ENCODE data around the gene AKAP17A. TPM values are rescaled to one million over a fixed set of nuclear protein-coding genes. Genes with fewer than 3 reads are reported as not detected.

The AKAP17A gene
- total RNA-seq, 1 donor, result 9.5 TPM

DNA sequence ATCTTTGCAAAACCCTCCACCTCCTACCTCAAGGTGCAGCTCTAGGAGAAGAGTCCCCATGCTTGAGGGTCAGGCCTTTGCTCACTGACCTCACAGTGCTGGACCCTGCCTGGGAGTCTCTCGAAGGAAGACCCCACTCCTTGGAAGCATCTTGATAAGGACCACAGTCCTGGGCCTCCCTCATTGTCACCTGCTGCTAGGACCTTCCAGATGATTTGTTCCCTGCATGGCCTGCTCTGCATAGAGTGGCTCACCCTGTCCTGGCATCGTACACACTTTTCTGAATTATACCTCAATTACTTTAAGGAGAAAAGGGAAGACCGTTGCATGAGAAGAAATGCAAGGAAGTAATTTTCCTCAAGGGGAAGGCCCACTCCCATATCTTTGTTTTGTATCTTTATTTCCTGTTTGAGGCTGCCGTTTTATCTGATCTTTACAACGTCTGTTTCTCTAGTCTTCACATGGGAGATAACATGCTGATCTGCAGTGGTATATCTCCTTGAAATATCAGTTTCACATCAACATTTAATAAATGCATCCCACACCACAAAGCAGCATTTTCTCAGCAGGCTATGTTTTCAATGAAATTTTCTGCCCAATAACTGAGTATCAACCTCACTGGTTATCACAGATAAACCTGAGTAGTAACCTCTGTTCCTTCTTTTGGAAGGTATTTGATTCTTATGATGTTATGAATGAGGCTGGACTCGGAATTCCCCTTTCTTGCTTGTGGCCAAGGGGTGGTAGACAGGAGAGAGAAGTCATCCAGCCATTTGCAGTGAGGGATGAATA lies 15.0 kb upstream of the AKAP17A start:
- H3K4me3 ChIP-seq (ENCODE audit: low read depth, low read length), result no peak overlapping the region
- TF ChIP-seq CTCF (IDR thresholded peaks at IDR 0.05; ENCODE audit: insufficient read depth, low read length), result no peak
- no peak for DNase-seq (ENCODE audit: low read depth)

GRCh38 chrX:1577845-1578244 lies 13.6 kb upstream of the AKAP17A start:
- no peak for DNase-seq (ENCODE audit: low read depth)
- no peak for TF ChIP-seq CTCF (IDR thresholded peaks at IDR 0.05; ENCODE audit: insufficient read depth, low read length)
- no peak overlapping the region for H3K4me3 ChIP-seq (ENCODE audit: low read depth, low read length)

- no peak for DNase-seq (ENCODE audit: low read depth)
- H3K4me3 ChIP-seq (ENCODE audit: low read depth, low read length), result no peak overlapping the region
- no peak for TF ChIP-seq CTCF (IDR thresholded peaks at IDR 0.05; ENCODE audit: insufficient read depth, low read length)
Observed at GRCh38 chrX:1578511-1579173, 12.8 kb upstream of the AKAP17A start.

DNA sequence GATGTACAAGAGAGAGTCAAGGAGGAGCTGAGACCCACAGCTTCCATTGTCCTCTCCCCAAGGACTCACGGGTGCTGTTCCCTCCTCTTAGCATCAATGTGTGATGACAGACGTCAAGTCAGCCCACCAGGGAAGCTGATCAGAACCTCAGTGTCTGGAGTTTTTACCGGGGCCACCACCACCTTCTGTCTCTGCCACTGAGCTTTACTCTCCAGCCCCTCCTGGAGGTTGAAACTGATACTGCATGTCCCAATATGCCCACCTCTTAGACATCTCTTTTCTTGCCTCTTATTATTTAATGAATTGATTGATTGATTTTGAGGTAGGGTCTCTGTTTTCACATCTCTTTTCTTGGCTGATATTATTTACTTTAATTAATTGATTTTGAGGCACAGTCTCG lies 10.3 kb upstream of the AKAP17A start:
- DNase-seq (ENCODE audit: low read depth), result no peak
- TF ChIP-seq CTCF (IDR thresholded peaks at IDR 0.05; ENCODE audit: insufficient read depth, low read length), result peak; percentile 57
- H3K4me3 ChIP-seq (ENCODE audit: low read depth, low read length), result no peak overlapping the region

- H3K4me3 ChIP-seq (ENCODE audit: low read depth, low read length), result no peak overlapping the region
- no peak for DNase-seq (ENCODE audit: low read depth)
- no peak for TF ChIP-seq CTCF (IDR thresholded peaks at IDR 0.05; ENCODE audit: insufficient read depth, low read length)
Observed at GRCh38 chrX:1582686-1583437, 8.5 kb upstream of the AKAP17A start.

DNA sequence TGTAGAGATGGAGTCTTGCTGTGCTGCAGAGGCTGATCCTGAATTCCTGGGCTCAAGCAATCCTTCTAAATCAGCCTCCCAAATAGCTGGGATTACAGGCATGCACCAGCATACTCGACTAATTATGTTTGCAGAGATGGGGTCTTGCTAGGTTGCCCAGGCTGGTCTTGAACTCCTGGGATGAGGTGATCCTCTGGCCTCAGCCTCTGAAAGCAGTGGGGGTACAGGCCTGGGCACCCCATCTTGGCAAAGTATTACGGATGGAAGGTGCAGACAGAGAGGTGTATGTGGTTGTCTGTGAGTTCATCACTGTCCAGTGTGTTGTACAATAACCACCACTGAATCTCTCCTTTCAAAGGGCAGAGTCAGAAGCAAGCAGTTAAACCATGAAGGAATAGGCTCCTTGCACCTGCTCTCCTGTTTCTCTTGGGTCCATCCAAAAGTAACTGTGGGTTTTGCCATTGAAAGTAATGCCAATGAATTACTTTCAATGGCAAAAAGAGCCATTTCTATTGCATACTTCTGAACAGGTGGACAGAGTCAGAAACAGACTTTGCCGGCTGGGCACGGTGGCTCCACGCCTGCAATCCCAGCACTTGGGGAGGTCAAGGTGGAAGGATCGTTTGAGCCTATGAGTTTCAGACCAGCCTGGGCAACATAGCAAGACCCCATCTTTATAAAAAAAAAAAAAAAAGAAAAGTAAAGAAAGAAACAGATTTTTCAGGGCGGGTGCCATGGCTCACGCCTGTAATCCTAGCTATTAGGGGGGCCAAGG lies 7.0 kb upstream of the AKAP17A start:
- no peak overlapping the region for H3K4me3 ChIP-seq (ENCODE audit: low read depth, low read length)
- no peak for DNase-seq (ENCODE audit: low read depth)
- TF ChIP-seq CTCF (IDR thresholded peaks at IDR 0.05; ENCODE audit: insufficient read depth, low read length), result no peak

All from fibroblast of the aortic adventitia (primary cell).